IgD-negative memory B cell (primary cell): ENCODE data around the gene SLC44A1. TPM values are rescaled to one million over a fixed set of nuclear protein-coding genes. Genes with fewer than 3 reads are reported as not detected.

Experiments used
- H3K27ac Mint-ChIP-seq, 3 donors: one replicate each; pipeline ENCODE4 v1.8.0; 2020 to 2022; ENCODE audit warnings: mild to moderate bottlenecking in 3 of 3, mixed read lengths in 3 of 3, moderate library complexity in 1 of 3
- H3K27me3 Mint-ChIP-seq: one replicate; pipeline ENCODE4 v1.8.0; 2021; ENCODE audit warnings: mixed read lengths
- H3K36me3 Mint-ChIP-seq: one replicate; pipeline ENCODE4 v1.8.0; 2020; ENCODE audit warnings: mild to moderate bottlenecking, mixed read lengths
- H3K4me1 Mint-ChIP-seq, 3 donors: one replicate each; pipeline ENCODE4 v1.8.0; 2020 to 2022; ENCODE audit warnings: mixed read lengths in 3 of 3, mild to moderate bottlenecking in 1 of 3
- H3K4me3 Mint-ChIP-seq, 4 donors: one replicate each; pipeline ENCODE4 v1.8.0; 2020 to 2022; ENCODE audit warnings: mild to moderate bottlenecking in 4 of 4, mixed read lengths in 4 of 4, moderate library complexity in 3 of 4
- H3K9me3 Mint-ChIP-seq, 3 donors: one replicate each; pipeline ENCODE4 v1.8.0; 2020 to 2021; ENCODE audit warnings: mixed read lengths in 3 of 3, mild to moderate bottlenecking in 1 of 3
- polyA plus RNA-seq: library from polyadenylated mRNA; unstranded; fragments of 300-500 nt; fragmentation: Illumina TruSeq; gene quantifications from one replicate; pipeline ENCODE4 v1.2.3, GENCODE V29; 2021

The SLC44A1 gene
- polyA plus RNA-seq, 1 donor from 2014 or later: 12.1 TPM

- Mint-ChIP-seq H3K36me3 (peaks cover 5% of the 10 kb centered on the region), H3K4me3 (no peak overlapping the region), H3K4me1 (peaks cover 4 to 5% (median 4%) of the 10 kb centered on the region in 3 donors), H3K27me3 (no peaks in the 10 kb centered on the region), H3K27ac (no peak overlapping the region), H3K9me3 (no peaks in the 10 kb centered on the region)
These were observed 30.7 kb downstream of the SLC44A1 start for GRCh38 chr9:105275111-105275510.

DNA sequence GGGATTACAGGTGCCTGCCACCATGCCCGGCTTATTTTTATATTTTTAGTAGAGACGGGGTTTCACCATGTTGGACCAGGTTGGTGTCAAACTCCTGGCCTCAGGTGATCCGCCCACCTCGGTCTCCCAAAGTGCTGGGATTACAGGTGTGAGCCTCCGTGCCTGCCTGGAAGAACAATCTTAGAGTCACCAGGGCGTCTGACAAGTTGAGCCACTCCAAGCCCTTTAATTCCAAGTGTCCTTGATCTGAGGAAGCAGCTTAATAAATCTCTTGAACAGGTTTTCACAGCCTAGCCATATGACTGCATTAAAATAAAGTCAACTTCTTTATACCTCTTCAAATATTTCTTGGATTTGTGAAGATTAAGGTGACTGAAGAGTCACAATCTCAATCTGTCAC lies 31.5 kb downstream of the SLC44A1 start:
- Mint-ChIP-seq H3K9me3 (no peaks in the 10 kb centered on the region), H3K4me3 (no peak overlapping the region), H3K36me3 (peaks cover 5% of the 10 kb centered on the region), H3K27ac (no peak overlapping the region), H3K4me1 (peaks cover 0 to 4% (median 2%) of the 10 kb centered on the region in 3 donors), H3K27me3 (no peaks in the 10 kb centered on the region)

- Mint-ChIP-seq H3K27ac (no peak overlapping the region), H3K27me3 (no peaks in the 10 kb centered on the region), H3K36me3 (peaks cover 11% of the 10 kb centered on the region)
These were observed 34.3 kb downstream of the SLC44A1 start for GRCh38 chr9:105278751-105279150.

GRCh38 chr9:105280691-105281090 lies 36.2 kb downstream of the SLC44A1 start:
- H3K36me3 Mint-ChIP-seq: peaks cover 12% of the 10 kb centered on the region
- H3K4me3 Mint-ChIP-seq: no peak overlapping the region
- no peaks in the 10 kb centered on the region for H3K9me3 Mint-ChIP-seq
- H3K27me3 Mint-ChIP-seq: no peaks in the 10 kb centered on the region
- H3K4me1 Mint-ChIP-seq: peaks cover 0 to 2% (median 1%) of the 10 kb centered on the region in 3 donors
- no peak overlapping the region for H3K27ac Mint-ChIP-seq

More at GRCh38 chr9:105278751-105279150, 34.3 kb downstream of the SLC44A1 start:
- Mint-ChIP-seq H3K4me3 (no peak overlapping the region), H3K9me3 (no peaks in the 10 kb centered on the region), H3K4me1 (peaks cover 0 to 4% (median 2%) of the 10 kb centered on the region in 3 donors)

GRCh38 chr9:105281272-105281671 lies 36.8 kb downstream of the SLC44A1 start:
- H3K36me3 Mint-ChIP-seq: peaks cover 14% of the 10 kb centered on the region
- no peak overlapping the region for H3K4me3 Mint-ChIP-seq
- no peaks in the 10 kb centered on the region for H3K27me3 Mint-ChIP-seq
- peaks cover 1 to 3% (median 2%) of the 10 kb centered on the region in 3 donors for H3K4me1 Mint-ChIP-seq
- H3K27ac Mint-ChIP-seq: no peak overlapping the region
- no peaks in the 10 kb centered on the region for H3K9me3 Mint-ChIP-seq

DNA sequence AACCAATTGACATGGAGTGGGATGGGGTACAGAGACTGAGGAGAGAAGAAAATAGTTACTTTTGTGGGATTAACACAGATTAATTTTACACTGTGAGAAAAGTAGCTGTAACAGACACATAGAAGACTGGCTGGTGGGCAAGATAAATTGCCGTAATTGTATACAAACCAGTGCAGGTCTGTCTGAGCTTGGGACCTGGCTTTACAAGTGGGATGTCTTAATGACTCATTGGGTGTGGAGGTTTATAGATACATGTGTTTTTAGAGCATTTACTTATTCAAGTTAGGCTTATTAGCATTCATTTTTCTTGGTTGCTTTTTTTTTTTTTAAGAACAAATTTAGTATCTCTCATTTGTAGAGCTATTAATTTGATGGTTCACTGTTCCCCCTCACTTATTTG lies 37.5 kb downstream of the SLC44A1 start:
- peaks cover 1 to 4% (median 3%) of the 10 kb centered on the region in 3 donors for H3K4me1 Mint-ChIP-seq
- no peaks in the 10 kb centered on the region for H3K9me3 Mint-ChIP-seq
- no peak overlapping the region for H3K4me3 Mint-ChIP-seq
- H3K27ac Mint-ChIP-seq: no peak overlapping the region
- peaks cover 12% of the 10 kb centered on the region for H3K36me3 Mint-ChIP-seq
- H3K27me3 Mint-ChIP-seq: no peaks in the 10 kb centered on the region

- Mint-ChIP-seq H3K4me1 (peaks cover 1 to 4% (median 3%) of the 10 kb centered on the region in 3 donors), H3K27ac (no peak overlapping the region), H3K4me3 (no peak overlapping the region), H3K27me3 (no peaks in the 10 kb centered on the region), H3K9me3 (no peaks in the 10 kb centered on the region), H3K36me3 (peaks cover 13% of the 10 kb centered on the region)
These were observed 38.6 kb downstream of the SLC44A1 start for GRCh38 chr9:105282870-105283621.

GRCh38 chr9:105283795-105284194 lies 39.3 kb downstream of the SLC44A1 start:
- no peaks in the 10 kb centered on the region for H3K27me3 Mint-ChIP-seq
- H3K4me1 Mint-ChIP-seq: peaks cover 1 to 4% (median 3%) of the 10 kb centered on the region in 3 donors
- H3K9me3 Mint-ChIP-seq: no peaks in the 10 kb centered on the region
- H3K27ac Mint-ChIP-seq: no peak overlapping the region
- H3K36me3 Mint-ChIP-seq: peaks cover 13% of the 10 kb centered on the region
- H3K4me3 Mint-ChIP-seq: no peak overlapping the region

GRCh38 chr9:105284463-105284862 lies 40.0 kb downstream of the SLC44A1 start:
- H3K4me1 Mint-ChIP-seq: peaks cover 1 to 4% (median 3%) of the 10 kb centered on the region in 3 donors
- H3K27ac Mint-ChIP-seq: no peak overlapping the region
- no peaks in the 10 kb centered on the region for H3K9me3 Mint-ChIP-seq
- no peaks in the 10 kb centered on the region for H3K27me3 Mint-ChIP-seq
- H3K36me3 Mint-ChIP-seq: peaks cover 13% of the 10 kb centered on the region
- H3K4me3 Mint-ChIP-seq: no peak overlapping the region

DNA sequence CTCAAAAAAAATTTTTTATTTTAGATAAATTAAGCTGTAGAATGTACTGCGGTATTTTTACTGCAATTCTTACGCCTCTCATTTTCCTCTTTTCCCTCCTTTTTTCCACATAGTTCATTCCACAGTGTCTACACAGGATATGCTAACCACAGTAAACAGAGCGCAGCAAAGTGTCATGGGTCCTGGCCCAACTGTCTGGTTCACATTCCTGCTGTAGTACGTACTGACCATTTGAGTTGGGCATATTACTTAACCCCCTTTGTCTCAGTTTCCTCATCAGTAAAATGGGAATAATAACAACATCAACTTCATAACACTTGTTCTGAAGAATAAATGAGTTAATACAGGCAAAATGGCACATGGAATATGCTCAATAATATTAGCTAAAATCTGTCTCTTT lies 41.6 kb downstream of the SLC44A1 start:
- Mint-ChIP-seq H3K27me3 (no peaks in the 10 kb centered on the region), H3K36me3 (peaks cover 11% of the 10 kb centered on the region), H3K27ac (no peak overlapping the region), H3K9me3 (no peaks in the 10 kb centered on the region), H3K4me3 (no peak overlapping the region), H3K4me1 (peaks cover 1 to 4% (median 1%) of the 10 kb centered on the region in 3 donors)

- Mint-ChIP-seq H3K9me3 (no peaks in the 10 kb centered on the region), H3K27ac (no peak overlapping the region), H3K27me3 (no peaks in the 10 kb centered on the region), H3K4me3 (no peak overlapping the region), H3K36me3 (peaks cover 4% of the 10 kb centered on the region), H3K4me1 (peaks cover 1 to 4% (median 2%) of the 10 kb centered on the region in 3 donors)
These were observed 44.9 kb downstream of the SLC44A1 start for GRCh38 chr9:105289305-105289704.

DNA sequence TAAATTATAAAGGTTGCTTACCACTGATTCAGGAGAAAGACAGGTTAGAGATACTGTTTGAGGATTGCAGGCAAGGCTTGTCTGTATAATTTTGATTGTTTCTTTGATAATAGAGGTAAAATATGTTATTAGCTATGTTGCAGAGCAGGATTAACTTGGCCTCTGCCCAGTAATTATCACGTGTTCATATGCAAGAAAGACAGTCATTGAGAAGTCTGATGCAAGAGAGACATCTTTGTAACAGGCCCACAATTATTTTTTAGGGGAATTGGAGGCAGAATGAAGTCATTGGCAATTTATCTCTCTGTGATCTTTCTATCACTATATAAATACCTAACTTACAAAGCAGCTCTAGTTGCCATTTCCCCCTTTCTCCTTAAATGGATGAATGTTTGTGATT lies 46.0 kb downstream of the SLC44A1 start:
- peaks cover 4% of the 10 kb centered on the region for H3K36me3 Mint-ChIP-seq
- peaks cover 4 to 10% (median 4%) of the 10 kb centered on the region in 3 donors for H3K4me1 Mint-ChIP-seq
- H3K27me3 Mint-ChIP-seq: no peaks in the 10 kb centered on the region
- no peak overlapping the region for H3K27ac Mint-ChIP-seq
- no peak overlapping the region for H3K4me3 Mint-ChIP-seq
- no peaks in the 10 kb centered on the region for H3K9me3 Mint-ChIP-seq

DNA sequence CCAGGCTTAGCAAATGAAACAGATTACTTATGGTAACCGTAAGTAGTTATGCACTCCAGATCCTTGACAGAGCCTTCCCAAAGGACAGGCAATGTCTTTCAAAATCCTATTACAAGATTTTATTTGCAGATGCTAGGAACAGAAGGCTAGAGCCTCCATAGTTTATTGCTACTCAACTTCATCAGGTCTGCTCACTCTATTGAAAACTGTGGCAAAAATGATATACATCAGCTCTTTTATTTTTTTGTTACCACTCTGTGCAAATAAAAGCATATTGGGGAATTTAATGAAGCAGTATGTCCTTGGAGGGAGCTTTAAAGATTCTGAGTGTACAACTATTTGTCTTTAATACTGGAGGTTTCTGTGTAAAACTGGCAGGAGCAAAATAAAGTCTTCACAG lies 46.5 kb downstream of the SLC44A1 start:
- H3K4me1 Mint-ChIP-seq: peaks cover 4 to 10% (median 4%) of the 10 kb centered on the region in 3 donors
- H3K36me3 Mint-ChIP-seq: peaks cover 4% of the 10 kb centered on the region
- no peak overlapping the region for H3K4me3 Mint-ChIP-seq
- no peak overlapping the region for H3K27ac Mint-ChIP-seq
- no peaks in the 10 kb centered on the region for H3K27me3 Mint-ChIP-seq
- H3K9me3 Mint-ChIP-seq: no peaks in the 10 kb centered on the region

DNA sequence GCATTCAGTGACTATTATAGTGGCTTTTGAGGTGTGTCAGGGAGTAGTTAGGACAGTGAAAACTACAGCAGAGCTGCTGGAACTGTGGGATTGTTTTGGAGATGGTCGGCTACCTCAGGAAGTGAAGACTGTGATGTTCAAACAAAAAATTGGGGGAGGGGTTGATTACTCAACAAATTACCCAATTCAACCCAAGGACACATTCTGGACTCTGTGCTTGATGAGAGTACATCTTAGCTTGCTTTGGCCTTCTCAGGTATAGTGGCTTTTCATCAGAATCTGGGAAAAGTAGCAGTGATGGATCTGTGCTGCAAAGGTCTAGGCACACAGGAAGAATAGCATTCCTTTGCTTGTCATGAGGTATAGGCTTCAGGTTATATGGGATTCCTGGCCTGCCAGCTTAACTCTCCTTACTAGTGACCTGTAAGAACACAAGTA lies 47.0 kb downstream of the SLC44A1 start:
- no peak overlapping the region for H3K27ac Mint-ChIP-seq
- H3K36me3 Mint-ChIP-seq: peaks cover 3% of the 10 kb centered on the region
- no peaks in the 10 kb centered on the region for H3K27me3 Mint-ChIP-seq
- H3K9me3 Mint-ChIP-seq: no peaks in the 10 kb centered on the region
- H3K4me3 Mint-ChIP-seq: no peak overlapping the region
- H3K4me1 Mint-ChIP-seq: peaks cover under 1 to 11% (median 4%) of the 10 kb centered on the region in 3 donors

GRCh38 chr9:105291938-105292337 lies 47.5 kb downstream of the SLC44A1 start:
- peak overlapping the region in 1 of 3 donors; percentile 69 for H3K27ac Mint-ChIP-seq
- peaks cover 3% of the 10 kb centered on the region for H3K36me3 Mint-ChIP-seq
- no peaks in the 10 kb centered on the region for H3K27me3 Mint-ChIP-seq
- H3K4me1 Mint-ChIP-seq: peaks cover 0 to 11% (median 4%) of the 10 kb centered on the region in 3 donors
- H3K4me3 Mint-ChIP-seq: no peak overlapping the region
- H3K9me3 Mint-ChIP-seq: no peaks in the 10 kb centered on the region

DNA sequence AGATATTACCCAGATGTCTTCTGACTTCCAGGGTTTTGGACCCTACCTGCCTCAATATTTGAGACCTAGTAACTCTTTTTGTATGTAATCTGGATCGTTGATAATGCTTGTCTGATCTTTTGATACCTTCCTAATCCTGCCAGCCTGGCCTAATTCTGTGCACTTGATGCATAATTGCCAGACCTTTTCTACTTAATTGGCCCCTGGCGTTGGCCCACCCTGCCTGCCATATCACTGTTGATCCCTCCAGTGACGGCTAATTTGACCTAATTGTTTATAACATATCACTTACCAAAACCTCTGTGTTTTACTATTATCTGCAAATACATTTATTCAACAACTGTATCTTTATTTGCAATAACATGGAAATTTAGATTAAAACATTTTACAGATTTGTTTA lies 49.0 kb downstream of the SLC44A1 start:
- Mint-ChIP-seq H3K27ac (no peak overlapping the region), H3K27me3 (no peaks in the 10 kb centered on the region), H3K9me3 (no peaks in the 10 kb centered on the region), H3K4me3 (no peak overlapping the region), H3K36me3 (peaks cover 2% of the 10 kb centered on the region), H3K4me1 (peaks cover 0 to 11% (median 4%) of the 10 kb centered on the region in 3 donors)
